Measurements from ENCODE around the gene PLXNA4.

The PLXNA4 gene

DNA sequence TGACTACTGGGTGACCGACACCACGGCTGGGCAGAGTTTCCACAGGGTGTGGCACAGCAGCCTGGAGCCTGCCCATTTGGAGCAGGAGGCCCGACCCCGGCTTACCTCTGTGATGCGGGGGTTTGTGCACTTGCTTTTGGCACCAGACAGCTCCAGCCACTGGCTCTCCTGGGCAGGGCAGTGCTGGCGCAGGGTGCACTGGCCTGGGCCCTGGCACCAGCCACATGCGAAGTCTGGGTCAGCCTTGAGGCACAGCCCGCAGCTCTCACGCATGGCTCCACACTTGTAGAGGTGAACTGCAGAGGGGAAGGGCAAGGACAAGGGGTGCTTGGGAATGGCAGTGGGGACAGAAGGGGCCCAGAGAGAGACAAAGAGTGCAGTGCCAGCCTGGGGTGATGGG lies 373.7 kb downstream of the PLXNA4 start:
- TF ChIP-seq, protein P1, sequence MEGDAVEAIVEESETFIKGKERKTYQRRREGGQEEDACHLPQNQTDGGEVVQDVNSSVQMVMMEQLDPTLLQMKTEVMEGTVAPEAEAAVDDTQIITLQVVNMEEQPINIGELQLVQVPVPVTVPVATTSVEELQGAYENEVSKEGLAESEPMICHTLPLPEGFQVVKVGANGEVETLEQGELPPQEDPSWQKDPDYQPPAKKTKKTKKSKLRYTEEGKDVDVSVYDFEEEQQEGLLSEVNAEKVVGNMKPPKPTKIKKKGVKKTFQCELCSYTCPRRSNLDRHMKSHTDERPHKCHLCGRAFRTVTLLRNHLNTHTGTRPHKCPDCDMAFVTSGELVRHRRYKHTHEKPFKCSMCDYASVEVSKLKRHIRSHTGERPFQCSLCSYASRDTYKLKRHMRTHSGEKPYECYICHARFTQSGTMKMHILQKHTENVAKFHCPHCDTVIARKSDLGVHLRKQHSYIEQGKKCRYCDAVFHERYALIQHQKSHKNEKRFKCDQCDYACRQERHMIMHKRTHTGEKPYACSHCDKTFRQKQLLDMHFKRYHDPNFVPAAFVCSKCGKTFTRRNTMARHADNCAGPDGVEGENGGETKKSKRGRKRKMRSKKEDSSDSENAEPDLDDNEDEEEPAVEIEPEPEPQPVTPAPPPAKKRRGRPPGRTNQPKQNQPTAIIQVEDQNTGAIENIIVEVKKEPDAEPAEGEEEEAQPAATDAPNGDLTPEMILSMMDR (IDR thresholded peaks at IDR 0.05; ENCODE audit: extremely low read depth, missing control alignments), result no peak
- no peak for DNase-seq (ENCODE audit: low spot score)

DNA sequence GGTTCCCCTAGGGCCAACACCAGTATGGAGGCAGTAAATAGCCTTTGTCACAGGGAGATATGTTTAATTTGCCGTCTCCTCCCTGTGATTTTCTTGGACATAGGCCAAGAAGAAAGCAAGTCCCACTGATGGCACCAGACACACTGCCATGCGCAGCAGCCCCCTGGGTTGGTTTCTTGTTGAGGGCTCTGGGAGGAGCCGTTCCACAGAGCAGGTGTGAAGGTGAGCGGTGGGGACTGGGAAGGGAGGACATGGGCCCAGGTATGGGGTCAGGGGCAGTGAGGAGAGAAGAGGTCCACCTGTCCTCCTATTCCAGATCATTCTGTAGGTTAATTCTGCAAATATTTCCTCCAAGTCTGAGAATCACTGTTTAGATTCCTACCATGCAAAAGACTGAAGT lies 376.1 kb downstream of the PLXNA4 start:
- no peak for DNase-seq (ENCODE audit: low spot score)
- TF ChIP-seq, protein P1 (IDR thresholded peaks at IDR 0.05; ENCODE audit: extremely low read depth, missing control alignments), result no peak

DNA sequence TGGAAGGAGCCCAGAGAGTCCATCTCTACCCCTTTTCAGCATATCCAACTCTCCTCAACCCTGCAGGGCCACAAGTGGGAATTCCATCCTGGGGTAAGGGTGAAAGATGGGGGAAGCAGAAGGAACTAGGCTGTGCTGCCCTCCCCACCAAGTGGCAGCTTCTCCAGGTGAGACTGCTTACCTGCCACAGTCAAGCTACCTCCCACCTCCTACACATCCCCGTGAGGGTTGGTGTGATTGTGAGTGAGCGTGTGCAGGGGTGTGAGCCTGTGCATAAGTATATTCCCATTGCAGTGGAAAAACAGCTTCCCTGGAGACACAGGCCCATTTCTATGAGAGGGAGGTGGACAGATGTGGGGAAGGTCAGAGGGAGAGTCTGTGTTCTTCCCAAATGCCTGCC lies 376.6 kb downstream of the PLXNA4 start:
- no peak for DNase-seq (ENCODE audit: low spot score)
- TF ChIP-seq, protein P1 (IDR thresholded peaks at IDR 0.05; ENCODE audit: extremely low read depth, missing control alignments), result no peak

DNA sequence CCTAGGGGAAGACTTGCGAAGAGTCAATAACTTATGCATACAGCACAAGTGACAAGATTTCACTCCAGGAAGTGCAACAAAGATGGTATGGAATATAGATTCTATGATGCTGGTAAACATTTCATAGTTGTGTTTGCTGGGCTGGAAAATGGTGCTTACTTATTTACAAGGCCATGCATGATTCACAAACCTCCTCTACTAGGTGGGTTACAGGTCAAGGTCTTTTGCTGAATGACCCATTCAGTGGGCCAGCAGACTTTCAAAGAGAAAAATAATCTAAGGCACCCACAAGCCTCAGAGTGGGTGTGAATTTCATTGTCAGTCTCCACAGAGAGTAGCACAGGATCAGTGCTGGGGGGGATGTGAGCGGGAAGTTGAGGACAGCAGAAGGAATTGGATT lies 378.5 kb downstream of the PLXNA4 start:
- DNase-seq (ENCODE audit: low spot score), result no peak
- TF ChIP-seq, protein P1 (IDR thresholded peaks at IDR 0.05; ENCODE audit: extremely low read depth, missing control alignments), result no peak

DNA sequence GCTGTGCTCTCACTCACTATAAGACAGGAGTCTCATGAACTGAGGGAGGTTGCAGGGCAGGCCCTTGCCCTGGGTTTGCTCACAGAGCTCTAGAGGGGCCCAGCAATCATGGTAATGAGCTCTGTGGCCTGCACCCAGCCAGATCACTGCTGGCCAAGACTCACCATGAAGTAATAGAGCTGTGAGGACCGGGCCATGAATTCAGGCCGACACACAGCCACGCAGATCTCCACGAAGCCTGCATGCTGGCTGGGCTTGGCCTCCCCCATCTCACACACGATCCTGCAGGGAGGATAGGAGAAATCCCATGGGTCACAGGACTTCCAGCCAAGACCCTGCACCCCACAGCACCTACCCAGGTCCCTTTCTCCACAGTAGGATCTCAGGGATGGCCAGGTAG lies 382.4 kb downstream of the PLXNA4 start:
- TF ChIP-seq, protein P1 (IDR thresholded peaks at IDR 0.05; ENCODE audit: extremely low read depth, missing control alignments), result no peak
- DNase-seq (ENCODE audit: low spot score), result no peak

DNA sequence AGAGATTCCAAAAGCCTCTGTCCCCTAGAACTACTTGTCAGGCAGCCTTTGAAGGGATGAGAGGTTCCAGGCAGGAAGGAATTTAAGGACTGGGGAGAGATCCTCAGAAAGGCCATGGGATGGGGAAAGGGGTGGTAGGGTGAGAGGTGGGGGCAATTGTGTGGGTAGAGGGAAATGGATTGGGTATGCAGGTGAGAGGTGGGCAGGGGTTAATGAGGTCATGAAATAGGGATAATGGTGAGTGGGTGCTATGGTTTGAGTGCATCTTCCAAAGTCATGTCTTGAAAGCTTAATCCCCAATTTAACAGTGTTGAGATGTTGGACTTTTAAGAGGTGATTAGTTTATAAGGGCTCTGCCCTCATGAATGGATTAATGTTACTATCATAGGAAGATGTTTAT lies 383.5 kb downstream of the PLXNA4 start:
- DNase-seq (ENCODE audit: low spot score), result no peak
- TF ChIP-seq, protein P1 (IDR thresholded peaks at IDR 0.05; ENCODE audit: extremely low read depth, missing control alignments), result no peak

DNA sequence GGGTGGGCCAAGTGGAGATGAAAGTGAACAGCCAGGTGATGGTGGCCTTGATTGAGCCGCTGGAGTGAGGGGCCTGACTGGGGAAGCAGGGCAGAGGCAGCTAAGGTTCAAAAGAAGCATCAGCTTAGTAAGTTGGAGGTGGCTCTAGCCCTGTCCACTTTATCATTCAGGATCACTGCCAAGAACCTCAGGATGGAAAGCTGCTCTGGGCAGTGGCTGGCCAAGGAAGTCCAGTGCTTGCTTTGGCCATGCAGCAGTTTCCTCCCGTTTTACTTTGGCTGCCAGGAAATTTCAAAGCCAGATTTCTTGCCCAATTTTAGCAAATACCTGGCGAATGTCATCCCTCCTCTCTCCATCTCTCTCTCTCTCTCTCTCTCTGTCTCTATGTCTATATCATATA lies 384.9 kb downstream of the PLXNA4 start:
- TF ChIP-seq, protein P1 (IDR thresholded peaks at IDR 0.05; ENCODE audit: extremely low read depth, missing control alignments), result no peak
- no peak for DNase-seq (ENCODE audit: low spot score)

Data from GM20000 (cell line).